GM12874 (cell line): ENCODE data around the gene AP3M1.

ENCODE experiments used
- TF ChIP-seq, protein P1 (sequence below): IDR thresholded peaks from 2 replicates; pipeline ENCODE4 v1.5.1; 2011; ENCODE audit warnings: low read depth, mild to moderate bottlenecking, control low read depth, low read length, moderate library complexity; ENCODE audit not compliant: insufficient read depth

The AP3M1 gene

DNA sequence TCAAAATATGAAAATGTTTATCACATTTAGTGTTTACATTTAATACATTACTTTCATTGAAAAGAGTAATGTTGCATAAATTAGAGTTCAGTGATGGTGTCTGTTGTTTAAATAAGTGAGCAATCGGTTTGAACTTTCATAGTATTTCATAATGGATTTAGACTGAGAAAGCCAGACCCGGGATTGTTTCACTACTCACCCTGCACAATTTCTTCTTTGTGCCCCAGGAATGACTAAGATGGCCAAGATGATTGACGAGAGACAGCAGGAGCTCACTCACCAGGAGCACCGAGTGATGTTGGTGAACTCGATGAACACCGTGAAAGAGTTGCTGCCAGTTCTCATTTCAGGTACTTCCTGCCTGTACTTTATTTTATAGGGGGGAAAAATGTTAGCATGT, 78.1 kb downstream of the AP3M1 start:
- TF ChIP-seq, protein P1, sequence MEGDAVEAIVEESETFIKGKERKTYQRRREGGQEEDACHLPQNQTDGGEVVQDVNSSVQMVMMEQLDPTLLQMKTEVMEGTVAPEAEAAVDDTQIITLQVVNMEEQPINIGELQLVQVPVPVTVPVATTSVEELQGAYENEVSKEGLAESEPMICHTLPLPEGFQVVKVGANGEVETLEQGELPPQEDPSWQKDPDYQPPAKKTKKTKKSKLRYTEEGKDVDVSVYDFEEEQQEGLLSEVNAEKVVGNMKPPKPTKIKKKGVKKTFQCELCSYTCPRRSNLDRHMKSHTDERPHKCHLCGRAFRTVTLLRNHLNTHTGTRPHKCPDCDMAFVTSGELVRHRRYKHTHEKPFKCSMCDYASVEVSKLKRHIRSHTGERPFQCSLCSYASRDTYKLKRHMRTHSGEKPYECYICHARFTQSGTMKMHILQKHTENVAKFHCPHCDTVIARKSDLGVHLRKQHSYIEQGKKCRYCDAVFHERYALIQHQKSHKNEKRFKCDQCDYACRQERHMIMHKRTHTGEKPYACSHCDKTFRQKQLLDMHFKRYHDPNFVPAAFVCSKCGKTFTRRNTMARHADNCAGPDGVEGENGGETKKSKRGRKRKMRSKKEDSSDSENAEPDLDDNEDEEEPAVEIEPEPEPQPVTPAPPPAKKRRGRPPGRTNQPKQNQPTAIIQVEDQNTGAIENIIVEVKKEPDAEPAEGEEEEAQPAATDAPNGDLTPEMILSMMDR = no peak

DNA sequence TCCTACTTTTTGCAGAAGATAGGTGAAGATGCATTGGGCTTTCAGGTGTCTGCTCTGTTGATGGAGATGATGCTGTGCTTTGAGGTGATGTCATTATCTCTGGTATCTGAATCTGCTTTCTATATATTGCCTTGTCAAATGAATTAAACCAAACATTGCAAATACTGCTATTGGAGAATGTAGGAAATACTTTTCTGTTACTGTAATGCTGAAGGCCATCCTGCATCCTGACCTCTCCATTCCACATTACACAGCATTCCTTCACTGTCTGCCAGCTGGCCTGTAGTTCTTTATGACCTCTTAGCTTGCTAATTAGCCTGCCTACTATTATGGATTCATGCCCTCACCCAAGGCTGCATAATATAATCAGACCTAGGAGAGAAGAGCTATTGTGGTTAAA, 79.5 kb downstream of the AP3M1 start:
- TF ChIP-seq, protein P1 = no peak
